IPS-20b (cell line): ENCODE results near the gene FHIT.

Experiments used
- H3K27ac ChIP-seq: one replicate; pipeline ENCODE4 v1.5.1; 2013; ENCODE audit warnings: low read length
- H3K27me3 ChIP-seq: 2 replicates; pipeline ENCODE4 v1.6.1; 2013; ENCODE audit warnings: mild to moderate bottlenecking, low read length, inconsistent platforms; ENCODE audit not compliant: insufficient read depth
- H3K36me3 ChIP-seq: 2 replicates; pipeline ENCODE4 v1.6.1; 2013; ENCODE audit warnings: low read depth, mild to moderate bottlenecking, inconsistent platforms, low read length, moderate library complexity; ENCODE audit not compliant: insufficient read depth
- H3K4me1 ChIP-seq: 2 replicates; pipeline ENCODE4 v1.6.1; 2013; ENCODE audit warnings: mild to moderate bottlenecking, control low read depth, inconsistent platforms, low read length, moderate library complexity; ENCODE audit not compliant: insufficient read depth
- H3K4me3 ChIP-seq: 2 replicates; pipeline ENCODE4 v1.5.1; 2013; ENCODE audit warnings: mild to moderate bottlenecking, low read length, inconsistent platforms
- H3K9ac ChIP-seq: 2 replicates; pipeline ENCODE4 v1.6.1; 2013; ENCODE audit warnings: low read depth, mild to moderate bottlenecking, inconsistent platforms, low read length, moderate library complexity
- H3K9me3 ChIP-seq: 2 replicates; pipeline ENCODE4 v1.6.1; 2013; ENCODE audit warnings: mild to moderate bottlenecking, low read depth, low read length, inconsistent platforms; ENCODE audit not compliant: insufficient read depth

Gene FHIT

GRCh38 chr3:60979461-60980341 lies 271.6 kb downstream of the FHIT start:
- Histone ChIP-seq H3K4me3 (no peak overlapping the region), H3K4me1 (no peaks in the 10 kb centered on the region), H3K9ac (no peak overlapping the region), H3K27me3 (no peaks in the 10 kb centered on the region), H3K27ac (no peak overlapping the region), H3K36me3 (no peaks in the 10 kb centered on the region), H3K9me3 (peaks cover 11% of the 10 kb centered on the region; the same call in 1 of the 2 replicates)

GRCh38 chr3:60973321-60973720 lies 277.9 kb downstream of the FHIT start:
- Histone ChIP-seq H3K36me3 (no peaks in the 10 kb centered on the region), H3K9ac (no peak overlapping the region), H3K9me3 (peaks cover 12% of the 10 kb centered on the region), H3K4me1 (no peaks in the 10 kb centered on the region), H3K27ac (no peak overlapping the region), H3K4me3 (no peak overlapping the region), H3K27me3 (no peaks in the 10 kb centered on the region)

- Histone ChIP-seq H3K9me3 (peaks cover 12% of the 10 kb centered on the region), H3K27me3 (no peaks in the 10 kb centered on the region), H3K4me3 (no peak overlapping the region), H3K36me3 (no peaks in the 10 kb centered on the region), H3K4me1 (no peaks in the 10 kb centered on the region), H3K9ac (no peak overlapping the region), H3K27ac (no peak overlapping the region)
Measured at GRCh38 chr3:60972599-60972998, 278.7 kb downstream of the FHIT start.

- Histone ChIP-seq H3K4me3 (no peak overlapping the region), H3K36me3 (no peaks in the 10 kb centered on the region), H3K9ac (no peak overlapping the region), H3K9me3 (peaks cover 12% of the 10 kb centered on the region), H3K4me1 (no peaks in the 10 kb centered on the region), H3K27me3 (no peaks in the 10 kb centered on the region), H3K27ac (no peak overlapping the region)
Measured at GRCh38 chr3:60970850-60971249, 280.4 kb downstream of the FHIT start.

GRCh38 chr3:60967141-60967540 lies 284.1 kb downstream of the FHIT start:
- Histone ChIP-seq H3K27ac (no peak overlapping the region), H3K27me3 (no peaks in the 10 kb centered on the region), H3K36me3 (no peaks in the 10 kb centered on the region), H3K9ac (no peak overlapping the region), H3K4me3 (no peak overlapping the region), H3K9me3 (0 out of 2 replicates have a peak, but pooled peaks cover under 1% of the 10 kb centered on the region), H3K4me1 (no peaks in the 10 kb centered on the region)

GRCh38 chr3:60957541-60957940 lies 293.7 kb downstream of the FHIT start:
- H3K4me1 ChIP-seq, result no peaks in the 10 kb centered on the region
- no peaks in the 10 kb centered on the region for H3K27me3 ChIP-seq
- no peak overlapping the region for H3K9ac ChIP-seq
- H3K27ac ChIP-seq, result no peak overlapping the region
- peaks cover 2% of the 10 kb centered on the region; the same call in 1 of the 2 replicates for H3K9me3 ChIP-seq
- H3K4me3 ChIP-seq, result no peak overlapping the region
- no peaks in the 10 kb centered on the region for H3K36me3 ChIP-seq

- Histone ChIP-seq H3K4me1 (no peaks in the 10 kb centered on the region), H3K9me3 (peaks cover 2% of the 10 kb centered on the region; the same call in 1 of the 2 replicates), H3K36me3 (no peaks in the 10 kb centered on the region), H3K27me3 (no peaks in the 10 kb centered on the region), H3K4me3 (no peak overlapping the region), H3K27ac (no peak overlapping the region), H3K9ac (no peak overlapping the region)
Measured at GRCh38 chr3:60956729-60957128, 294.5 kb downstream of the FHIT start.

- H3K9ac ChIP-seq, result no peak overlapping the region
- H3K4me3 ChIP-seq, result no peak overlapping the region
- no peak overlapping the region for H3K27ac ChIP-seq
- peaks cover 2% of the 10 kb centered on the region; the same call in 1 of the 2 replicates for H3K9me3 ChIP-seq
- no peaks in the 10 kb centered on the region for H3K4me1 ChIP-seq
- no peaks in the 10 kb centered on the region for H3K27me3 ChIP-seq
- H3K36me3 ChIP-seq, result no peaks in the 10 kb centered on the region
Measured at GRCh38 chr3:60955034-60955433, 296.2 kb downstream of the FHIT start.

- no peak overlapping the region for H3K4me3 ChIP-seq
- H3K9me3 ChIP-seq, result peaks cover 2% of the 10 kb centered on the region; the same call in 1 of the 2 replicates
- no peak overlapping the region for H3K27ac ChIP-seq
Measured at GRCh38 chr3:60954048-60954447, 297.2 kb downstream of the FHIT start.

GRCh38 chr3:60953351-60953750 lies 297.9 kb downstream of the FHIT start:
- no peak overlapping the region for H3K27ac ChIP-seq
- peaks cover 2% of the 10 kb centered on the region; the same call in 1 of the 2 replicates for H3K9me3 ChIP-seq
- no peaks in the 10 kb centered on the region for H3K36me3 ChIP-seq
- no peak overlapping the region for H3K4me3 ChIP-seq
- no peaks in the 10 kb centered on the region for H3K4me1 ChIP-seq
- H3K9ac ChIP-seq, result no peak overlapping the region
- no peaks in the 10 kb centered on the region for H3K27me3 ChIP-seq

More at GRCh38 chr3:60954048-60954447, 297.2 kb downstream of the FHIT start:
- Histone ChIP-seq H3K4me1 (no peaks in the 10 kb centered on the region), H3K9ac (no peak overlapping the region), H3K27me3 (no peaks in the 10 kb centered on the region), H3K36me3 (no peaks in the 10 kb centered on the region)

GRCh38 chr3:60952055-60952454 lies 299.2 kb downstream of the FHIT start:
- peaks cover 2% of the 10 kb centered on the region; the same call in 1 of the 2 replicates for H3K9me3 ChIP-seq
- no peaks in the 10 kb centered on the region for H3K4me1 ChIP-seq
- H3K27ac ChIP-seq, result no peak overlapping the region

GRCh38 chr3:60949146-60949545 lies 302.1 kb downstream of the FHIT start:
- no peaks in the 10 kb centered on the region for H3K27me3 ChIP-seq
- H3K4me1 ChIP-seq, result no peaks in the 10 kb centered on the region
- H3K4me3 ChIP-seq, result no peak overlapping the region
- H3K27ac ChIP-seq, result no peak overlapping the region
- no peaks in the 10 kb centered on the region for H3K9me3 ChIP-seq
- no peak overlapping the region for H3K9ac ChIP-seq
- H3K36me3 ChIP-seq, result no peaks in the 10 kb centered on the region

More at GRCh38 chr3:60952055-60952454, 299.2 kb downstream of the FHIT start:
- no peak overlapping the region for H3K9ac ChIP-seq
- H3K36me3 ChIP-seq, result no peaks in the 10 kb centered on the region
- H3K27me3 ChIP-seq, result no peaks in the 10 kb centered on the region
- no peak overlapping the region for H3K4me3 ChIP-seq
